HG02885 (cell line): ENCODE results near the gene MSX2.

ENCODE experiments used
- ATAC-seq: cut with Tn5 transposase; IDR thresholded peaks from one replicate; pipeline ENCODE4 v1.9.1; 2021; ENCODE audit warnings: mild to moderate bottlenecking; ENCODE audit not compliant: unreplicated experiment, poor library complexity

MSX2 gene

DNA sequence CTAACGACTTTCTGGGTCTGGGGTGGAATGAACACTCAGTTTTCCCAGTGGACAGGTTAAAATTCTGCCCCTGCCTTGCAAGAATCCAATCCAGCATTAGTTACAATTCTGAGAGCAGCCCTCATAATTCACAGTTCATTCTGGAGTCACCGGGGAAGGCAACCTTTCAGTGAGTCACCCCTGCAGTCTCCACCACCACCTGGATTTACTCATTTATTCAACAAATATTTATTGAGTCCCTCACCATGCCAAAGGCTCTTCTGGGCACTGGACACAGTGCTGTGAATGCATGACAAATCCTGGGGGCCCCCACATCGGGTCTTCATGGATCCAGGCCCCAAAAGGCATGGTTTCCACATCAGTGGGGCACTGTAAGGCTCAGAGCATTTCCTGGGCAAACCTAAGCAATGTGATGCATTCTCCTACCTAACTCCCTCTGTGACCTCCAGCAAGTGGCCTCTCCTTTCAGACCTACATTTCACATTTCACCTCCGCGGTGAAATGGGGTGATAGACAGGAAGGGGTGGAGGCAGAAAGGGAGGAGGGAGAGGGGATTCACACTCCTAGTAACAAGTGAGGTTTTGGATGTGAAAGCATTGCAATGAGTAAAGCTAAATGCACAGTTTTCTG, 6.4 kb upstream of the MSX2 start:
- ATAC-seq: no peak

DNA sequence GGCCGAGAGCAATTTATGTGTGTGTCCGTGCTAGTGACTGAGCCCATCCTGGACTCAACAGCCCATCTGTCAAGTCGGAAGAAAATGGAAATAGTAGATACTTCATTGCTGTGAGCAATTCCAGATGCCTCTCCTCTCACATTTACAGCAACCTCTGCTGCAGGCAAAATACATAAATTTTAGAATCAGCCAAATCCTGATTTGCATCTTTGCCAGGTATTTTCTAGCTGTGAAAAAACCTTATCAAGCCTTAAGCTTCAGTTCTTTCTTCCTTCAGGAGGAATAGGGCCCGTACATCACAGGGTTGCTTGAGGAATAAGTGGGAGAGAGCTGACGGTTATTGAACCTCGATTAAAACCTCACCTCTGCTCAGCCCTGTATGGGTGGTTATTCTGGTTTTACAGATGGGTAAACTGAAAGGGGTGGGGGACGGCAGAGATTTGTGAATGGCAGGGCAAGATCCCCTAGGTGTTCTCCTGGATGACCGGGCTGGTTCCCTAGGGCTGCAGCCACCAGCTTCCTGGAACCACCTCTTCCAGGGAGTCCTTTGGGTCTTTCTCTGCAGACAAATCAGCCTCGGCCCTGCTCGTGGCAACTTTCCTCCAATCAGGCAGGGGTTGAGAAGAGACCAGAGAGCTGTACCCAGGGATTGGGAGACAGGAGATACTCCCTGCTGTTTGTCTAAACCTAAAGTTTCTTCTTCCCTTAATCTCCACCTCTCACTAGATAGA, 5.3 kb upstream of the MSX2 start:
- no peak for ATAC-seq

DNA sequence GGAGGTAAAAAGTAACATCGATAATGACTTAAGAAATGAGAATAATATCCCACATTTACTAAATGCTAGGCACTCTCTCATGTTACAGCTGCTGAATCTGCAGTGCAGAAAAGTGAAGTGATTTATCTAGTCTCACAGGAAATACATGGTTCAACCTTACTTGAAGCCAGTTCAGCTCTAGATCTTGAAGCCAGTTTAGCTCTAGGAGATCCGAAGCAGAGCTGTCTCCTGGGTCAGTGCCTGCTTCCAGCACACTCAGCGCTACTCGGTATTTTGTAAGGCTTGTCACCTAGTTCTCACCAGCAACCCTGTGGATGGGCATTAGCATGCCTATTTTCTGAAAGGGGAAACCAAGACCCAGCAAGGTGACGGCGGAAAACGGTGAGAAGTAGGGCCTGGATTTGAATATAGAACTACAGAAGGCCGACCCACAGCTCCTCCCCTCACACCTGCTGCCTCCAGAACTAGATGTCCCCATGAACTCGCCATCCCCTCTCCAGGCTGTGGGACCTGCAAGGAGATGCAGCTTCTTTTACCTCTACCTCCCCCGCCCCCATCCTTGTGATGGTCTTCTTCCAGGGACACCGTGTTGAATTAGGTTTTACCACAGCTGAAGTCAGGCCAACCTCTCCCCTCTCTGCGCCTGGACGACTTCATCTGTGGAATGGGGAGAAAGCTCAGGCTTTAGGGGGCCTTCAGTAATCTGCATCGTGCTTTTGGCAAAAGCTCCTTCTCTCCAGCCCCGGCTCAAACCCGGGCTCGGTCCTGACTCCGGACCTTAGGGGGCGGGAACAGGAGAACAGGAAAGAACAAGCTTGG, 4.4 kb upstream of the MSX2 start:
- no peak for ATAC-seq

DNA sequence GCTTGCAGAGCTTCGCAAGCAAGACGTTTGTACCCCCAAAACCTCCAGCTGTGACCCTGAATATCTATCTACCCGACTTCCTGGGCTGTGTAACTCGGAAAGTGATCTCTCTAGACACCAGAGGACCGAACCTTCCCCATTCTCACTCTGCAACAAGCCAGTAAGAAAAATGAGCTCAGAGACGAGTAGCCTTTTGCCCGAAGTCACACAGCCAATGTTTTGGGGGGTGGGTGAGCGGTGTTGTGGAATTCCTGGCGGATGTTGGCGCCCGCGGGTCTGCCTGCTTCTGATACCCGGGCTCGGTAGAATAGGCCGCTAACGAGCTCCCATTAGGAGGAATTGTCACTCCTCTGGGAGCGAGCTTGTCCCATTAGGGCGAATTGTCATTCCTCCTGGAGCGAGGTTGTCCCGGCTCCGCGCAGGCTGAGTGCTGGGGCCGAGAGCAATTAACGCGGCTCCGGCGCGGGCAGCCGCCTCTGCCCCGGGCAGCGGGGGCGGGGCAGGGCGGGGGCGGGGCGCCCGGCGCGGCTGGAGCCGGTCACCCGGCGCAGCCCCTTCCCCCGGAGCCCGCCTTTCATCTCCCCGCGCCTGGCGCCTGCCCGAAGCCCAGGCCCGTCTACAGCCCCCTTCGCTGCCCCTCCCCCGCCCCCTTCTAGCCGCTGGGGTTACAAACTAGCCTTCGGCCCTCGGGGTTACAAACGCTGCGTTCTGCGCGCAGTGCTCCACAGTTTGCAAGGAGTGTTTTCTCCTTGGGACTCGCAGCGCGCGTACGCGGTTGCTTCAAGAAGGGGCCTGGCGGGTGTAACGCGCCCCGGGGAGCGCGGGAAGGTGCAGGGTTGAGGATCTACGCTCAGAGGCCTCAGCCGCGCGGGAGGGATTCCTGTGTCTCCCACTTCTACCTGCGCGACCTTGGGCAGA, 3.5 kb upstream of the MSX2 start:
- no peak for ATAC-seq

DNA sequence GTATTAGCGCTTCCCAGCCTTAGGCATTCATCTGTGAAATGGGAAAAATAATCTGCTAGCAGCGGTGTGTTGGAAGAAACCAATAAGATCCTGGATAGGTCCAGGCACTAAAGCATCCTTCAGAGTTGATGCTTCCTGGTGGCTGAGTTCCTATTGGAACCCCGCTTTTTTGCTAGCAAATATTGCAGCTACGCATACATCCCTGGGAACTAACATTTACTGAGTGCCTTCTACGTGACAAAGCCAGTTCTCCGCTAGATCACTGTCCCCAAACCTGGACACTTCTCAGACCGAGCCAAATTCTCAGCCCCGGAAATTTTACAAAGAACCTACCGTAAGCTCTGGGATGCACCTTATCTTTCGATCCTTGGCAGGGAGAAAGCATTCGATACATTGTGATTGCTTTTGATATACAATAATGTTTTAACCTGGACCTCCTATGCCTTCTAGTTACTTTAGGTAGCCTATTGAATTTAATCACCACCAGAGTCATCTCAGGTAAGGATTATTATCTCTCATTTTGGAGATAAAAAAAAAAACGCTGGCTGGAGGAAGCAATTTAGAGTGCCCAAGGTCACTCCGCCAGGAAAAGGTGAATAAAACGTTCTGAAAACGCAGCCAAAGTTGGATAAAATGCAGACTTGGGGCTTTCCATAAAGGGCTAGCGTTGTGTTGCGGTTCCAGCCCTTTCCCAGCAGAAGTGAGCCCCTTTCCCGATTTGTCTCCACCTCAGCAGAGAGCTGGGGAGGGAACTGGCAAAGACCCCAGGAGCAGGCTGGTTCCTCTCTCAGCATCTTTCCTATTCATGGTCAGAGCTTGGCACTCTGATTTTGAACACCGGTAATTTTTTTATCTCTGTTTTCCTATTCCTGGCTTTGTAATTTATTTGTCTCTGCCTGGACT, 2.6 kb upstream of the MSX2 start:
- no peak for ATAC-seq

DNA sequence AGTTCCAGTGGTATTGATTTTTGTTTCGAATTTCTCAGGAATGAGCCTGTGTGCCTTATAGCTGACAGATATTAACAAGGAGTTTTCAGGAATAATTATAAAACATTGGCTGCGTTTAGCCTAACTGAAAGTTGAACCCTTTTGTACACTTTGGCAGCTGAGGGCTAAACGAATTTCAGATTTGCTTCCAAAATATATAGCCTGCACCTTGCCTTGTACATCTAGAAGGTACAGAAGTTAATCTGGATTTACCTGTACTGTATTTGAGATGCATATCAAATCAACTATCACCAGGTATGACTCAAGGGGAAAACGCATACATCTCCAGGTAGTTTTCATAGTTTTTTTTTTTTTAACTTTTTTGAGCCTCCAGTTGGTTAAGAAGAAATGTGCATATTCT, 1.9 kb upstream of the MSX2 start:
- no peak for ATAC-seq

DNA sequence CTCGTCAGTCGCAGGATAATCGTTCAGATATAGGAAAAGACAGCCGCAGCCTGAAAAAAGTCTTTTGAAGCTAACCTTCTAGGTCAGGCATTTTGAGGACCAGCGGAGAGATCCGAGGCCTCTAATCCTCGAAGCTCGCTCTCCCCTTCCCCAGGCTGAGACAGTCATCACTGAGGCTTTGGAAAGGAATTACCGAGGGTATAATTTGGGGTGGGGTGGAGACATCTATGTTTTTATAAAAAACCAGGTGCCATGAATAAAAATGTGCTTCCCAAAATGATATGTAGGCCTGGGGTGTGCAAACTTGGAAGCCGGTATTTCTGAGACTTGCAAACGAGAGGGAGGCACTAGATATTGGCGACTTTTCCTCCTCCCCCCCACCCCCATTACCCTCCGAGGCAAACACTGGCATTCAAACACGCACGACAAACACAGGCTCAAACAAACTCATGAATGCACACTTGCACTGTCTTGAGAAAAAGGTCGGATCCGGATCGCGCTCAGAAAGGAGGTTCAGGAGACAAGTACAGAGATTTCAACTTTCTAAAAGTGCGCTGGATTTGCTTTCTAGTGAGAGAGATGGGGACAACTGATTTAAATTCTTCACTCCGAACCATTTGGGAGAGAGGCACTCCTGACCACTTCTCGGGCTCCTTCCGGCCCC, 935 bp upstream of the MSX2 start:
- ATAC-seq: no peak

DNA sequence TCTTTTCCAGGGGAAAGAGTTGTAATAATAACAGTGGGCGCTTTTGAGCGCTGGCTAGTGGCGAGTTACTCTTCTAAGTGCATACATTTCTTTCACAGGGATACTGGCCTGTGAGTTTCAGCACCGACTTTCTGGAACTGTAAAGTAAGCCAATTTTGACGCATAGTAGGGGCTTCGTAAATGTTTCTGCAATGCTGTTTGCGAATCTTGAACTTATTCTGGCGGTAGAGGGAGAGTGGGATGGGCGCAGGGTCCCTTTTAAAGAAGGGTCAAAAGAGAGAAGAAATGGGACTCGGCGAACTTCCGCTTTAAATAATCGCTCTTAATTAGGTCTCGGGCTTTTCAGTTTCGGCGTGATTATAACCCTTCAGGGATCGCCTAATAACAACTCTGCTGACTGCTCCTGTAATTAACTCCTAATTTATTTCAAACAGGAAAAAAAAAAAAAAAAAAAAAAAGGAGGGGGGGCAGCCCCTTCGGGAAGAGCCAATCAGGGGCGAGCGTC, 351 bp upstream of the MSX2 start:
- no peak for ATAC-seq

DNA sequence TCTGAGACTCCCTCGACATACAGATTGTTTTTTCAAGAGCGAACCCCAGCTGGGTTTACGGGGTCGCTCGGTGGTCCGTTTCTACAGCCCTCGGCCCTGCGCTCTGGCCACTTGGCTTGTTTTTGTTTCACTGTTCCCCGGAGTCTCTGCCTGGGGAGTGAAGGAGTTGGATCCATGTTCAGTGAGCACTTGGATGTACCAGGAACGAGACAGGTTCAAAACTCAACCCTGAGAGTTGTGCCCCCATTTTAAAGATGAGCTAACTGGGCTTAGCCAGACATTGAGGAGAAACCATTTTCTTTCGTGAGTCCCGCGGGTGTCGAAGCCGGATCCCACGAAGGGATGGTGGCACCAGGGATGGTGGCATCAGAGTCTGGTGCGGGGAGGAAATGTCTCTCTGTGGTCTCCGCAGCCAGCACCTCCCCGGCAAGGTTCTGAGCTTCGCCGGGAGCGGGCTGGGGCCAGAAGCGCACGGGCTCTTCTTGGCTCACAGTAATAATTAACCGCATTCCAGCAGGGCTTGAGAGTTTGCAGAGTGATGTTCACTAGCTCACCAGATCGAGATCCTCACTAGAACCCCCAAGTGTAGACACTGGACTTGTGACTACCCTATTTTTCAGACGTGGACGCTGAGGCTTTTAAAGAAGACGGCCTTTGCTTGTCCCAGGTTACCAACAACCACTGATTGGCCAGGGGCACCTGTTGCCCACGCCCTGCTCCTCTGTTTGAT, 1.0 kb downstream of the MSX2 start:
- ATAC-seq: no peak

DNA sequence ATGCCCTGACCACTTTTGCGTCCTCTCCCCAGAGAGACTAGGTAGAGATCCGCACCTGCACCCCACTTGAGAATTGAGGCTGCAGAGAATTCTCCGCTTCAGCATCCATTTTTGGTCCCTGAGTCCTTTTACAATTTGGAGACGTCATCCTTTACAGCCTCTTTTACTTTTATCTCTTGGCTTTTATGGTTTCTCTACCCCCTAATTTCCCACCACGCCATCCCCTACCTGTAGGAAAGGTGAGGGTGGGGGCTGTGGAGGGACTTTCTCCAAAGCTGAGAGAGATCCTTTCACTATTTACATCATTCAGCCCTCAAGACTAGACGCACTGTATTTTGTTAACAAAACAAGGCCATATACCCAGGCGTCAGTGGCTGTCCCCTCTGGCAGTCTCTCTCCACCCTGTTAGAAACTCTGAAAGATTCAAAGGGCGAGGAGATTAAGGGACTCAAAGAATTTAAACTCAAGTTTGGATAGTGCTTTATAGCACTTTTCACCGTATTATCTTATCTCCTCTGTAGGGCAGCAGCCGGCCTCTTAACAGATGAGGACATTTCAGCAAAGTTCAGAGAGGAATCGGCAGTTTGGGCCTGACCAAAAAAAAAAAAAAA, 1.7 kb downstream of the MSX2 start:
- no peak for ATAC-seq

DNA sequence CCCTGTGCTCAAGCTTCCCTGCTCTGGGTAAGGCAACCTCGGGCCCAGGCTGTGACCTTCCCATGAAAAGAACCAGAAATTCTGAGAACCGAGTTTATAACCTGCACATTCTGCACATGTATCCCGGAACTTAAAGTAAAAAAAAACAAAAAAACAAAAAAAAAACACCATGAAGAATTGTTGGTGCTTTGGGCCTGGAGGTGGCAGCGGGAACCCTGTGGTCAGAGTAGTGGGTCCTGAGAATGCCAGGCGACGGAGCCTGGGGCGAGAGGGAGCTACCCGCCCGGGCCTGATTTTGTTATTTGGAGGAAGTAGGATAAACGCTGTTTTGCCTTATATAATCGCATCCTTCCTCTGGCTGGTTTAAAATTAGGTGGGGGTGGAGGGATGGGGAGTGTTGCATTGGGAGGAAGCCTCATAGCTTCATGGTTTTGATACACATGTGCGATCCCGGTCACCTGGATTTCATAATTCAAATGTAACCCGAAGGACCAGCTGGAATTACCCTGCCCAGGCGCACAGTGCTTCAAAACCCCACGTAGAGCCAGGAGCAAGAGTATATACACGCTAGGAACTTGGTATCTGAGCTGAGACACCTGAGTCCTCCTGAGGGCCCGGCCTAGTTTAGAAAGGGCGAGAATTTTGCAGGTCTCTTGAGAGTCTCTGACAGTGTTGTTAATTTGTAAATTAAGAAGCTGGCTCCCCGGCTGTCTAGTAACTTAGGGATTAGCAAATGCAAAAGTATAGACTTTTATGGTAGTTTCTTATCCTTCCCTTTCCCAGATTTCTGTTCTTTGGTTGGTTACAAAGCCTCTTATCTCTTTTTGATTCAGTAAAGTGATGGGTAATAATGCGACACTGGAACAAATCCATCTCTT, 2.8 kb downstream of the MSX2 start:
- ATAC-seq: no peak

DNA sequence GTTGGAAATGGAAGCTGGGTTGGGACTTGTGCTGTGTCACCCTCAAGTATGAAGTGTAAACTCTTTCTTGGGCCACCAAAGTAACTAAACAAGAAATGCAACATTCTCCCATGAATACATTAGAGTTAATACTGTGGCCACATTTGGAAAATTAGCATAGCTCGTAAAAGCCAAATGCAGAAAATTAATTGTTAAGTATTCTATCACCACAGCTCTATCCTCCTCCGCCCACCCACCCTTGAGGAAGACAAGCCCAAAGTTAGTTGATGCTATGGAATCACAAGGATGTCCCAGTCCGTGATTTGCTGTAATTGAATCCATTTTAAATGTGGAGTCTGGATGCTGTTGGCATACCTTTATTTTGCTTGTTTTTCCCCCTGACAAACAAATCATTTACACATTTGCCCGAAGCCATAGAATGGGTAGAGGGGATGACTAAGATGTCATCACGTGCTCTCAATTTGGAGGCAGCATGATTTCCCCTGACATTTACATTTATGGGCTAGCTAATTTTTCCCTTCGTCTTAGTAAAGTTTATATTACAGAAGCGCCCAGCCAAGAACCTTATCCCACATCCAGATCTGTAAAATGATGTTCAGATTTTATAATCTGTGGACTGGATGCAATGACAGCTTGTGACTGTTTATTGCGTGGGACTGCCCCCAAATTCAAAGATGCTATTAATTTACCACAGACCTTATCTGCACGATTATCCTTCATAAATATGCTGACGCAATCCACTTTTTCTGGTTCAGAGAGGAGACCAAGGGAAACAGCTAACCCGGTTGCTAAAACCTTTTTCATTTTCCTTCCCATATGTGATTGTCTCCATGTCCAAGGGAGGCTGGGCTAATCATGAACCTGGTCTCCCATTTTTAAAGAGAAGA, 3.7 kb downstream of the MSX2 start:
- ATAC-seq: no peak

DNA sequence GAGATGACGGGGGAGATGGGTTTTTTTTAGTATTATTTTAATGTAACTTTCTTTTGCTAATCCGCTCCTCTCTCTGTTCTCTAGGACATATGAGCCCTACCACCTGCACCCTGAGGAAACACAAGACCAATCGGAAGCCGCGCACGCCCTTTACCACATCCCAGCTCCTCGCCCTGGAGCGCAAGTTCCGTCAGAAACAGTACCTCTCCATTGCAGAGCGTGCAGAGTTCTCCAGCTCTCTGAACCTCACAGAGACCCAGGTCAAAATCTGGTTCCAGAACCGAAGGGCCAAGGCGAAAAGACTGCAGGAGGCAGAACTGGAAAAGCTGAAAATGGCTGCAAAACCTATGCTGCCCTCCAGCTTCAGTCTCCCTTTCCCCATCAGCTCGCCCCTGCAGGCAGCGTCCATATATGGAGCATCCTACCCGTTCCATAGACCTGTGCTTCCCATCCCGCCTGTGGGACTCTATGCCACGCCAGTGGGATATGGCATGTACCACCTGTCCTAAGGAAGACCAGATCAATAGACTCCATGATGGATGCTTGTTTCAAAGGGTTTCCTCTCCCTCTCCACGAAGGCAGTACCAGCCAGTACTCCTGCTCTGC, 4.8 kb downstream of the MSX2 start:
- no peak for ATAC-seq

DNA sequence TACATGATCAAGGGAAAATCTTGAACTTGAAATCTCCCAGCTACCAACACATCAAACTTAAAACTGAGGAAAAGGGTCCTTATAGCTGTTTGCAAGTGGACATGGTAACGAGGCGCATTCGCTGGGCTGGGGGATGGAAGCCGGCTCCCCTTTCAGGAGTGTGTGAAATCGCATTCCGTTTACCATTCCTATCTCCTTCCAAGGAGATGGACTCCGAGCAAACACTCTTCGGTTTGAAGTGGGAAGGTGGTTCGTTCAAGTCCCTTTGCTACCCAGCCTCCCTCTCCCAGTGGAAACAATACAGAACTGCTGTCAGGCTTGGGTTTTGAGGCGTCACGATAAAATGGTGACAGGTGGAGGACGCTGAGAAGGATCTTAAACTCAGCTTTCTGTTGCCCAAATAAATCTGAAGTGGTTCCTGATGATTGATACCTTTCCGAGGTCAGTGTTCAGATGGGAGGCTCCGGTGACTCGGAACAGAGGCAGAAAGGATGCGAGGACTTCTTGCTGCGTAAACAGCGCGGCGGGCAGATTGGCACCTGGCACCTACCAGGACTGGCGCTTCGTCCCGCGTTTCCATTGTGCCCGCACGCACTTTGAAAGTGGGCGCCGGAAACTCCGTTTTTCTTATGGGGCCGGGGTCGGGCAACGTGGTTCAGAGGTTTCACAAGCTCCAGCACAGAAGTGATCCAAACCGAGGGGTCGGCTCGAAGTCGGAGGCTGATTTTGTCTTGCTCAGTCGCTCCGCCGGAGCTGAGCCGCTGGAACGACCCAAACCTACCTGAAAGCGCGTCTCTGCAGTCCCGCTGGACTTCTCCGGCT, 7.0 kb downstream of the MSX2 start:
- ATAC-seq: no peak
